HepG2 (cell line): ENCODE measurements around the gene SIGLEC1. TPM values are rescaled to one million over a fixed set of nuclear protein-coding genes. Genes with fewer than 3 reads are reported as not detected.

Experiments
- ATAC-seq: fragments of 200-7000 bp; cut with Tn5 transposase; 3 replicates; pipeline ENCODE4 v1.9.1; 2020; ENCODE audit warnings: mild to moderate bottlenecking, moderate library complexity
- BruUV-seq: library from RNA; stranded (reverse); fragments of 400-500 nt; replicated peaks from 2 replicates; lab custom pipeline; 2021; lab: Mats Ljungman, UMichigan
- CTCF ChIA-PET: fragments of 300-600 bp; formaldehyde crosslinking; extraction: SDS; loops from one replicate; lab custom pipeline; 2021; ENCODE audit warnings: low total read pairs, inconsistent platforms, low intra/inter-chr PET ratio; lab: Yijun Ruan, JAX
- POLR2A ChIA-PET: fragments of 350-600 bp; sonication (Branson Sonifier 250); formaldehyde crosslinking; loops from one replicate; lab custom pipeline; 2020; ENCODE audit warnings: antibody characterized with exemption, inconsistent platforms; lab: Yijun Ruan, JAX
- DNase-seq: peaks from one replicate; pipeline ENCODE4 v3.0.0-alpha.2; 2015; ENCODE audit warnings: low spot score
- FAIRE-seq: peaks from 3 replicates; lab custom pipeline; 2011; peaks lifted over from hg19 to GRCh38; lab: Jason Lieb, UNC
- H2AFZ ChIP-seq: one replicate; pipeline ENCODE4 v1.6.1; 2011; ENCODE audit warnings: low read length, inconsistent platforms
- H3K27ac ChIP-seq: fragments of 300-600 bp; 3 replicates; pipeline ENCODE4 v1.8.0; 2011; ENCODE audit warnings: mixed run types, mild to moderate bottlenecking, mixed read lengths, low read length, inconsistent platforms; ENCODE audit not compliant: insufficient read depth; ENCODE audit errors: extremely low read length
- H3K27me3 ChIP-seq, 2 experiments: fragments of 200-600 bp in 1 of 2; 2 replicates in 1 of 2; 3 replicates in 1 of 2; pipeline versions ENCODE4 v1.6.0 to v1.8.0; 2011; ENCODE audit warnings: low read length in 2 of 2, mild to moderate bottlenecking in 2 of 2, moderate library complexity in 2 of 2, inconsistent platforms in 1 of 2; ENCODE audit not compliant: insufficient read depth in 2 of 2, control insufficient read depth in 1 of 2
- H3K36me3 ChIP-seq, 2 experiments: fragments of 200-600 bp in 1 of 2; replicated peaks in 1 of 2; 2 replicates in 1 of 2; 3 replicates in 1 of 2; pipeline versions ENCODE4 v1.5.1 to v1.8.0; 2011; ENCODE audit warnings: low read length in 2 of 2, inconsistent platforms in 1 of 2; ENCODE audit not compliant: insufficient read depth in 2 of 2, control insufficient read depth in 1 of 2
- H3K4me1 ChIP-seq: 2 replicates; pipeline ENCODE4 v1.5.1; 2012; ENCODE audit warnings: low read length, inconsistent platforms; ENCODE audit not compliant: insufficient read depth
- H3K4me2 ChIP-seq: 2 replicates; pipeline ENCODE4 v1.6.0; 2011; ENCODE audit warnings: low read depth, low read length, inconsistent platforms
- H3K4me3 ChIP-seq, 3 experiments: fragments of 200-600 bp in 1 of 3; sonication (generic), shearing (Covaris generic) in 1 of 3; replicated peaks in 1 of 3; 2 replicates each; pipeline ENCODE4 v1.5.1; 2011 to 2016; ENCODE audit warnings: low read length in 3 of 3, inconsistent platforms in 2 of 3, low read depth in 2 of 3, mild to moderate bottlenecking in 2 of 3, control low read depth in 1 of 3, mixed read lengths in 1 of 3; ENCODE audit not compliant: insufficient read depth in 1 of 3
- H3K79me2 ChIP-seq: one replicate; pipeline ENCODE4 v1.6.1; 2011; ENCODE audit warnings: low read length, inconsistent platforms; ENCODE audit not compliant: insufficient read depth
- H3K9ac ChIP-seq: 2 replicates; pipeline ENCODE4 v1.6.0; 2011; ENCODE audit warnings: mild to moderate bottlenecking, low read depth, low read length, inconsistent platforms; ENCODE audit not compliant: insufficient read depth
- H3K9me3 ChIP-seq: 2 replicates; pipeline ENCODE4 v1.5.1; 2012; ENCODE audit warnings: mild to moderate bottlenecking, low read length
- H4K20me1 ChIP-seq: 2 replicates; pipeline ENCODE4 v1.6.0; 2011; ENCODE audit warnings: inconsistent platforms, mild to moderate bottlenecking, low read length, moderate library complexity; ENCODE audit not compliant: insufficient read depth
- BHLHE40 ChIP-seq: IDR thresholded peaks from 2 replicates; pipeline ENCODE4 v1.6.1; 2011; ENCODE audit warnings: low read length, improper control_type of control experiment
- CBX2 ChIP-seq, 2 experiments: fragments of 200-600 bp in 1 of 2; sonication (generic); formaldehyde crosslinking in 1 of 2; IDR thresholded peaks; 2 replicates each; pipeline versions ENCODE4 v1.7.0 to v1.8.1; 2018 to 2022; ENCODE audit warnings: low read depth in 2 of 2, low read length in 1 of 2, mild to moderate bottlenecking in 1 of 2, missing genetic modification reagents in 1 of 2
- EHMT2 ChIP-seq: fragments of 200-600 bp; sonication (generic); IDR thresholded peaks from 2 replicates; pipeline ENCODE4 v1.7.0; 2017; ENCODE audit warnings: antibody characterized with exemption, low read depth, low read length, borderline replicate concordance
- HNF1B ChIP-seq: sonication (generic); formaldehyde crosslinking; IDR thresholded peaks from 2 replicates; pipeline ENCODE4 v1.5.1; 2020; ENCODE audit warnings: mild to moderate bottlenecking, moderate library complexity, missing genetic modification reagents
- IRF9 ChIP-seq: sonication (generic); formaldehyde crosslinking; IDR thresholded peaks from 2 replicates; pipeline ENCODE4 v1.8.0; 2022; ENCODE audit warnings: missing genetic modification reagents, mild to moderate bottlenecking, borderline replicate concordance
- NFKB2 ChIP-seq: sonication (generic); formaldehyde crosslinking; IDR thresholded peaks from 2 replicates; pipeline ENCODE4 v1.4.0; 2020; ENCODE audit warnings: missing genetic modification reagents, borderline replicate concordance
- SAFB2 ChIP-seq: sonication (generic); formaldehyde crosslinking; IDR thresholded peaks from 2 replicates; pipeline ENCODE4 v1.5.1; 2020; ENCODE audit warnings: missing genetic modification reagents, low read depth, mild to moderate bottlenecking, borderline replicate concordance
- SAP130 ChIP-seq: IDR thresholded peaks from 2 replicates; pipeline ENCODE4 v1.6.1; 2016; ENCODE audit warnings: low read depth
- SSRP1 ChIP-seq: IDR thresholded peaks from 2 replicates; pipeline ENCODE4 v1.6.1; 2016; ENCODE audit warnings: control low read depth
- XRCC5 ChIP-seq: fragments of 200-400 bp; formaldehyde crosslinking; optimal IDR thresholded peaks from 2 replicates; pipeline ENCODE3; 2017; ENCODE audit warnings: mild to moderate bottlenecking, low read length
- ZC3H13 ChIP-seq: sonication (generic); formaldehyde crosslinking; IDR thresholded peaks from 2 replicates; pipeline ENCODE4 v1.8.1; 2023; ENCODE audit warnings: mild to moderate bottlenecking, missing genetic modification reagents, moderate library complexity
- ZNF24 ChIP-seq: fragments of 450-650 bp; IDR thresholded peaks from 2 replicates; pipeline ENCODE4 v1.6.1; 2017; ENCODE audit warnings: antibody characterized with exemption, mild to moderate bottlenecking
- ZNF263 ChIP-seq: sonication (generic); formaldehyde crosslinking; IDR thresholded peaks from 2 replicates; pipeline ENCODE4 v1.4.0; 2020; ENCODE audit warnings: missing genetic modification reagents
- ZNF496 ChIP-seq: sonication (generic); formaldehyde crosslinking; IDR thresholded peaks from 2 replicates; pipeline ENCODE4 v1.8.1; 2023; ENCODE audit warnings: mild to moderate bottlenecking, moderate library complexity, missing genetic modification reagents; ENCODE audit not compliant: insufficient replicate concordance
- ZNF547 ChIP-seq: sonication (generic); formaldehyde crosslinking; IDR thresholded peaks from 2 replicates; pipeline ENCODE4 v1.5.1; 2020; ENCODE audit warnings: mild to moderate bottlenecking, missing genetic modification reagents
- ZNF549 ChIP-seq: sonication (generic); formaldehyde crosslinking; IDR thresholded peaks from 2 replicates; pipeline ENCODE4 v1.5.0; 2020; ENCODE audit warnings: missing genetic modification reagents
- ZNF605 ChIP-seq: sonication (generic); formaldehyde crosslinking; IDR thresholded peaks from 2 replicates; pipeline ENCODE4 v1.8.0; 2022; ENCODE audit warnings: mild to moderate bottlenecking, missing genetic modification reagents
- ZNF704 ChIP-seq: sonication (generic); formaldehyde crosslinking; IDR thresholded peaks from 2 replicates; pipeline ENCODE4 v1.8.1; 2023; ENCODE audit warnings: mild to moderate bottlenecking, inconsistent platforms, moderate library complexity, missing genetic modification reagents, borderline replicate concordance
- ZNF891 ChIP-seq: sonication (generic); formaldehyde crosslinking; IDR thresholded peaks from 2 replicates; pipeline ENCODE4 v1.5.0; 2020; ENCODE audit warnings: mild to moderate bottlenecking, missing genetic modification reagents
- WGBS: methylation state at CpG from one replicate; pipeline ENCODE4 v1.1.6; 2017; ENCODE audit warnings: low lambda C conversion rate; 5-methylcytosine and 5-hydroxymethylcytosine counted together
- in situ Hi-C: cut with HindIII; loops from 2 replicates; pipeline ENCODE4 v1.10.0; 2017; ENCODE audit warnings: low pct_unique_long_range_greater_than_20kb; ENCODE audit not compliant: extremely low pct_ligation_motif_present
- intact Hi-C: fragments of 100-400 bp; cut with micrococcal nuclease; formaldehyde crosslinking; loops from one replicate; pipeline ENCODE4 v1.10.0; 2022; ENCODE audit not compliant: unreplicated experiment
- polyA plus RNA-seq, 8 experiments: library from polyadenylated mRNA; depleted of rRNA in 3 of 8; stranded (reverse) in 7 of 8; unstranded in 1 of 8; fragments of >200 nt; fragmentation: Illumina TruSeq in 4 of 8; extraction: Trizol in 4 of 8; gene quantifications; 2 replicates each; pipeline versions ENCODE4 v1.2.1 to v1.2.3, GENCODE V29; 2011 to 2016; ENCODE audit warnings: low read depth in 4 of 8, missing spikeins in 1 of 8, mixed read lengths in 1 of 8; ENCODE audit not compliant: insufficient read depth in 1 of 8
- total RNA-seq, 5 experiments: library from RNA; depleted of rRNA; stranded (reverse); fragments of >200 nt; fragmentation: Illumina TruSeq; extraction: Trizol; gene quantifications; 2 replicates each; pipeline ENCODE4 v1.2.3, GENCODE V29; 2016; ENCODE audit warnings: low read depth in 1 of 5

Gene SIGLEC1
- total and polyA plus RNA-seq, 2 of the 13 experiments (the other 11 are each of a cell fraction or from before 2014, with no cell fraction given), result 0.01 TPM; not detected in 1

GRCh38 chr20:3719046-3719445 is 6.6 kb upstream of the SIGLEC1 start (continued):
- no peak for TF ChIP-seq ZNF704 (CRISPR knock-in tag)
- no peak for TF ChIP-seq ZNF549 (CRISPR knock-in tag)
- no peak for TF ChIP-seq ZNF891 (CRISPR knock-in tag)
- TF ChIP-seq ZNF24, result no peak
- no peak for TF ChIP-seq ZC3H13
- TF ChIP-seq CBX2 (IDR thresholded peaks at IDR 0.05; ENCODE audit: low read depth, low read length), result no peak
- TF ChIP-seq CBX2 (CRISPR knock-in tag; IDR thresholded peaks at IDR 0.05; ENCODE audit: low read depth), result no peak
- TF ChIP-seq, all 625 proteins: peak for 0

GRCh38 chr20:3716195-3716834 is 3.9 kb upstream of the SIGLEC1 start:
- H3K27me3 ChIP-seq, result peaks cover 0 to 26% of the 10 kb centered on the region in 2 experiments; a peak in 4 of 5 replicates
- no TSS peak for BruUV-seq
- no peak overlapping the region for H3K9ac ChIP-seq
- peak; percentile 94 for ATAC-seq
- in situ Hi-C loops (no loop called here), intact Hi-C loops (loop anchor here (1.0 kb wide), 4 partner anchors 33 to 369 kb away; partner anchors contain the start of gene SPEF1)
- H3K36me3 ChIP-seq, result no peaks in the 10 kb centered on the region
- POLR2A ChIA-PET, result interaction anchor here (1.2 kb wide), 1 partner anchor 65 kb away, joined by 3 read pairs; the partner anchor contains the start of gene SPEF1
- H3K4me1 ChIP-seq, result no peaks in the 10 kb centered on the region
- H4K20me1 ChIP-seq, result no peaks in the 10 kb centered on the region
- H3K79me2 ChIP-seq, result no peaks in the 10 kb centered on the region
- DNase-seq, result peak; percentile 65
- 15% methylated on average over 4 of the region's 4 CpGs for WGBS
- no peak overlapping the region for H2AFZ ChIP-seq
- no peak overlapping the region for H3K4me3 ChIP-seq
- no peak overlapping the region for H3K27ac ChIP-seq
- H3K4me2 ChIP-seq, result no peak overlapping the region
- CTCF ChIA-PET, result interaction anchor here (0.8 to 3.9 kb wide), 7 partner anchors 24 to 138 kb away, joined by 3 to 45 read pairs (median 4); partner anchors contain the start of genes ADISSP and SPEF1
- H3K9me3 ChIP-seq, result no peaks in the 10 kb centered on the region
- FAIRE-seq, result peak; percentile 66
- TF ChIP-seq ZNF496 (no peak), ZNF547 (CRISPR knock-in tag) (0 out of 2 replicates have a peak, but pooled peaks have one; percentile 37), ZNF263 (0 out of 2 replicates have a peak, but pooled peaks have one; percentile 28), SAP130 (0 out of 2 replicates have a peak, but pooled peaks have one; percentile 25), BHLHE40 (peak; percentile 35; the same call in 1 of the 2 replicates), EHMT2 (no peak), SAFB2 (CRISPR knock-in tag) (0 out of 2 replicates have a peak, but pooled peaks have one; percentile 43), IRF9 (CRISPR knock-in tag) (peak; percentile 52; the same call in 1 of the 2 replicates), XRCC5 (peak; percentile 82), ZNF605 (CRISPR knock-in tag) (peak; percentile 40; the same call in 1 of the 2 replicates), NFKB2 (CRISPR knock-in tag) (no peak), SSRP1 (CRISPR knock-in tag) (no peak), HNF1B (CRISPR knock-in tag) (peak; percentile 46; the same call in 1 of the 2 replicates)
